GM19328 (cell line): ENCODE measurements around the gene MAP6.
"Not testable (repeated sequence)": the region's sequence is repeated elsewhere in the genome, so short reads cannot be mapped to it uniquely, and the experiment has no call there.

ENCODE experiments used
- ATAC-seq: cut with Tn5 transposase; IDR thresholded peaks from one replicate; pipeline ENCODE4 v1.9.1; 2021; ENCODE audit warnings: mild to moderate bottlenecking, moderate library complexity; ENCODE audit not compliant: unreplicated experiment

Gene MAP6

DNA sequence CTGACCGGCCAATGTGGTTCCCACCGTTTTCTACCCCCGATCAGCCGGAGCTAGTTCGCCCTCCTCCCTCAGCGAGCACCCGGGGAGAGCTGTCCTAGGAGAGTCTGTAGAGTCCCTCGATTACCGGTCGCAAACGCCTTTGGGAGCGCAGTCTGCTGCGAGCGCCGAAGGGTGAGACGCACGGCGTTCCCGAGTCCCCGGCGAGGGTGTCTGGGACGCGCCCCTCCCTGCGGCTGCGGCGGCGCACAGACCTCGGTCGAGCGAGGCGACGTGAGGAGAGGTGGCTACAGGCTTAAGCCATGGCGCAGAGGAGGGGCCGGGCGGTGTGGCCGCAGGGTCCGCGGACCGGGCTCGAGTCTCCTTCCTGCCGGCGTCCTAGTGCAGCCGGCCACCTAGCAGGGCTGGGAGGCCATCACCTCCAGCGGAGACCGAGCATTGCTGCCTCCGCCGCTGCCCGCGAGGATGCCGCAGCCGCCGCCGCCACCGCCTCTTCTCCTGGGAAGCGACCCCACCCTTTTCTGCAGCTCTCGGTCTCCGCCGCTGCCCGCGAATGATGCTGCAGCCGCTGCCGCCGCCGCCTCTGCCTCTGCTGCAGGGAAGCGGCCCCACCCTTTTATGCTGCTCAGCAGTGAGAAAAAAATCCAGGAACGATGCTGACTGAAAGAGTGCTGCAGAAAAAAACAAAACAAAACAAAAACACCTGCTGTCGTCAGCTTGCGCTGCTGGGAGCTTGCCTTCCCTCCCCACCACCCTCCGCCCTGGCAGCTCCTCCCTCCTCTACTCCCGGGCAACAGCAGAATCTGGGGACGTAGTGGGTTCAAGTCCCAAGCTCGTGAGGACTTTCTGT lies at the start of gene MAP6:
TSS of gene MAP6 (minus strand) at position 588 of the 847 bp plus-strand sequence. CDS start 669 bp downstream, outside the sequence.
- no peak for ATAC-seq

DNA sequence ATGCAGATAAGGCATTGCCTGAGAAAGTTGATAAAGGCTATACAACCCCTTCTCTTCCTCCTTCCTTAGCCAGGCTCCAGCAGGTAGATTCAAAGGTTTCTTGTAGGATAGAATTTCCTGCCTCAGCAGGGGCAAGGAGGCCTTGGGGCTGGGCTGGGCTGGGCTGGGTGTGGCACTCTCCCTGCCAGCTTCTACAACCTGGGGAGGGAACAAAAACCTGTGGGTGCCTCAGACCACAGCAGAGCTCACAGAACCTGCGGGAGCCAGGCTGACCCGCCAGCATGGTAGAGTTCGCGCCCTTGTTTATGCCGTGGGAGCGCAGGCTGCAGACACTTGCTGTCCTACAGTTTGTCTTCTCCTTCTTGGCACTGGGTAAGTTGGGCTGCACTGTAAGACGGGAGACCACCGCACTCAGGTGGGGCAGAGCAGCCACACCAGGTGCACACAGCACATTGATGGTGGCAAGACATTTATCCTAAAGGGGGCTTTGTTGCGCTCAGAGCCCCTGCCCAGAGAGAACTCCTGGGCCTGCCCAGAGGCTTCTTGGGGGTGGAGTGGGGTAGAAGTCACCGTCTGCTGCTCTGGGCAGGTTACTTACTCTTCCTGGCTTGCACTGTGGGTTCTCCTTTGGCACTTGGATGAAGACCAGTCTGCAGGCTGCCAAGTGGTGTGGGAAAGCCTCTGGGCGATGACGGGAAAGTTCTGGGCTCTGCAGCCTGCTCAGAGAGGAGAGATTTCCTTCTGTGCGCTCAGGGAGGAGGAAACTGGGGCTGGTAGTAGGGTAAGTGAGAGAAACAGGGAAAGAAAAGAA lies 49.0 kb upstream of the MAP6 start, which contains the start of gene MOGAT2:
TSS of gene MOGAT2 (plus strand) at position 231 of the 811 bp plus-strand sequence. CDS start at position 282, 51 bp downstream.
- ATAC-seq, result no peak

DNA sequence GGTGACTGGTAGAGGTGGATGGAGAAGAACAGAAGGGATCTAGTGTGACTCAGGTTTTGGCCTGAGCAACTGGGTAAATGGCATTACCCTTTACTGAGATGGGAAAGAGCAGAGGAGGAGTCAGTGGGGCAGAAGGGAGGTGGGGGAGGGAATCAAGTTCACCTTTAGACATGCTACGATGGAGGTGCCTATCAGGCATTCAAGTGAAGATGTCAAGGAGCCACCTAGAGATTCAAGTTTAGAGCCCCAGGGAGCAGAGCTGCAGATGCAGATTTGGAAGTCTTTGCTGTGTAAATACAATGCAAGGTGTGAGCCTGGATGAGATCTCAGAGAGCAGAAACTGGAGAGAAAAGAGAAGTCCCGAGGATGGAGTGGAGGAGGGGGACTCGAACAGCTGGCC lies 47.8 kb upstream of the MAP6 start:
- ATAC-seq, result no peak

DNA sequence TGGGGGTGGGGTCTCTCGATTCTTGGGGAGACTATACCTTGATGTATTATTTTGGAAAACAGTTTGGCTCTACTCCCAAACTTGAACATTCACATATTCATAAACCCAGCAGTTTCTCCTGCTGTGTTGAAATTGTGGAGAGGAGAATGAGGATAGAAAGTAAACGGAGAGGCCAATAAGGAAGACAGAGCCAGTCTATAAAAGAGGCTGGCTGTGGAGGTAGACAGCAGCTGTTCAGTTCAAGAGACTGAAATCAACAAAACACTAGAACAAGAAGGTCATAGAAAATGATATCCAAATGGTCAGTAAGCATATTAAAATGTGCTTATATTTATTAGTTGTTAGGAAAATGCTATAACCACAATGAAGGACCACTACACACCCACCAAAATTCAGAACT lies 46.9 kb upstream of the MAP6 start:
- no peak for ATAC-seq

DNA sequence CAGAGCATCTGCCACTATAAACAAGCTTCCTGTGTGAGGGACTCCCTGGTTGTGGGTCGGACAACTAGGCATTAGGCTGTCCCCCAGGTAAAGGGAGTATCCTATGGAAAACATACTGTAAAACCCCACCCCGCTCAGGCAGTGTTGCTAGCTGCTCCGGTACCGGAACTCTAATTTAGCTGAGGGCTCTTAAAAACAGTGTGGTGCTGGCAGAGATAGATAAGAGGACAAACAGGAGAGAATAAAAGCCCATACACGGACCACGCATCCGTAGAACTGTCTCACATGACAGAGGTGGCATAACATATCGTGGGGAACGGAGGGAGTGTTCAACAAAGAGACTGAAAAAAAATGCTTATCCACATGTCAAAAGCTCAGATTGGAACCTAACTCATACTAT lies 45.4 kb upstream of the MAP6 start:
- no peak for ATAC-seq

DNA sequence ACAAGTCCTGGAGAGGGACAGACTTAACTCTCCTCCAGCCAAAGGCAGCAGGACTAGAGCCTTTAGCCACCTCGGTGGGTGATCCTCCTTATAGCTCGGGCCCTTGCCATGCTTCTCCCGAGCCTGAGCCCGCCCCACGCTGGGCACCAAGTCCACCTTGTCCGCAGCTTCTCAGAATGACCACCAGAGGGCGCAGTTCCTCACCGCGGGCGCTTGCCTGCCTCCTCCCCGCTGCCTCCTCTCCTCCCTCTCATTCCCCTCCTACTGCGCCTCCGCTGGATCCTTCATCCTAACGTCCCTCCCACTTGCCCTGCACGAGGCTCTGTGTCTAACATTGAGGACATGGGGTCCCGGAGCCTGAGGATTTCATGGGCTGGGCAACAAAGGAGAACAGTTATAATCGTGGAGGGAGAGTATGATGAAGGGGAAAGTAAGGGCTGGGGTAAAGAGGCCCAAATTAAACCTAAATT lies 37.5 kb upstream of the MAP6 start:
- no peak for ATAC-seq

DNA sequence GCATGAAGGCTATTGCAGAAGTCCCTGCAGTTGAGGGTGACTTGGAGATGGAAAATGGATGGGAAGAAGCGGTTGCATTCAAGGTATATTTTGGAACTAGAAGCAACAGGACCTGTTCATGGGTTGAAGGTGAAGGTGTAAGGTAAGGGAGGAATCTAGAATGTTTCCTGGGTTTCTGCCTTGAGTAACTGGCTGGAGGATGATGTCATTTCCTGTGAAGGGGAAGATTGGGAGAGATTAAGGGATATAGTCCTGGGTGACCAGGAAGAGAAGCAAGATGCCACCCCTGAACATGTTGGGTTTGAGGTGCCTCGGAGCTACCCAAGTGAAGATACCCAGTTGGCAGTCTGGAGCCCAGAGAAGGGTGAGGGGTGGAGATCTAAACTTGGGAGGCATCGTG lies 36.7 kb upstream of the MAP6 start:
- no peak for ATAC-seq

DNA sequence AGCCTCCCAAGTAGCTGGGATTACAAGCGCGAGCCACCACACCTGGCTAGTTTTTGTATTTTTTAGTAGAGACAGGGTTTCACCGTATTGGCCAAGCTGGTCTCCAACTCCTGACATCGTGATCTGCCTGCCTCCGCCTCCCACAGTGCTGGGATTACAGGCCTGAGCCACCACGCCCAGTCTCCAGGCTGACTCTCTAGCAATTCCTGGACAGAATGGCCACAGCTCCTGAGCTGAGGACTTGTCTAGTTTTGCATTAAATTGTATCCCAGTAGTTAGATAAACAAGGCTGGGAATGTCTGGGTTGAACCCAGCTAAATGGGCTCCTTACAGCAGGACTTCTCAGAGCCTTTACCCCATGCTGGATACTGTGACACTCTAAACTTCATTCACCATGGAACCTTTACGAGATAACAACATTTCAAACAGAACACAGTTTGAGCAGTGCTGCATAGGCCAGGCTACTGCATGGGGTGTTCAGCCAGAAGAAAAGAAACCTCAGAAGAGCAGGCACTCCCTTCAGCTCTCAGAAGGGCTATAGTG lies 34.9 kb upstream of the MAP6 start:
- ATAC-seq, result no peak

DNA sequence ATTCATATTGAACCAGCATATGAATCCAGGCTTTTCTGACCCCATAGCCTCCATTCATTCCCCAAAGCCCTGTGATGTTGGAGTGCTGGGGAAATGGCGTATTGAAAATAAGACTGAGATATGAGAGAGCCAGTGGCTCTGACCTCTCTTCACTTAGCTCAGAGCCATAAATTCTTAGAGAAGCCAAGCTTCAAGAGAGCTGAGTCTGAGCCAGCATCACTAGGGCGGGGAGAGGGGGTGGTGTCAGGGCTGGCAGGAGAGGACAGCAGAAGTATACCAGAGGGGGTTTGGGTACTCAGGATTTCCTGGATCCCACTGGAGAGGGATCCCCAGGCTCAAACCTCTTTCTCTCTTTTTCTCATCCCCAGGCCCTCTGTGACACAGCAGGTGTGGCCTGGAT lies 32.1 kb upstream of the MAP6 start:
- ATAC-seq, result no peak

DNA sequence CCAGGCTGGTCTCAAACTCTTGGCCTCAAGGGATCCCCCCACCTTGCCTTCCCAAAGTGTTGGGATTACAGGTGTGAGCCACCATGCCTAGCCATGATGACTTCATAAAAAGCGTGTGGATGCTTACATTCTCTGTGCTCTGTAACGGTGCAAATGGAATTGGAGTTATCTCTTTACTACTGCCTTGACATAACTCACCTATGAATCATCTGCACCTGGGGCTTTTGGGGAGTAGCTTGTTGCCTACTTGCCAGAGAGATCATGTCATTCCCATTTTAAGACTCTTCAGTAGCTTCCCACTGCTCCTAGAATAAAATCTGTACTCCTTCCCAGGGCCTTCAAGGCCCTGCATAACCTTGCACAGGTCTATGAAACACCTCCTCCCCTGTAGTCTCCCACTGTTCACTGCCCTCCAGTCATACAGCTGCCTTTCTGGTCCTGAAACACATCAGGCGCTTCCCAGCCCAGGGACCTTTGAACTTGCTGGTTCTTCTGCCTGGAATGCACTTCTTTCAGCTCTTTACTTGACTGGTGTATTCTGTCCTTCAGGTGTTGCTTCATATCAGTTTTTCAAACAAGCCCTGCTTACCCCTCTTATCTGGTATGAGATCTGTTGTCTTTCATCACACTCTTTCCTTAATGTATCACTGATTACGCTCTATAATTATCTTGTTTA lies 29.2 kb upstream of the MAP6 start:
- no peak for ATAC-seq

DNA sequence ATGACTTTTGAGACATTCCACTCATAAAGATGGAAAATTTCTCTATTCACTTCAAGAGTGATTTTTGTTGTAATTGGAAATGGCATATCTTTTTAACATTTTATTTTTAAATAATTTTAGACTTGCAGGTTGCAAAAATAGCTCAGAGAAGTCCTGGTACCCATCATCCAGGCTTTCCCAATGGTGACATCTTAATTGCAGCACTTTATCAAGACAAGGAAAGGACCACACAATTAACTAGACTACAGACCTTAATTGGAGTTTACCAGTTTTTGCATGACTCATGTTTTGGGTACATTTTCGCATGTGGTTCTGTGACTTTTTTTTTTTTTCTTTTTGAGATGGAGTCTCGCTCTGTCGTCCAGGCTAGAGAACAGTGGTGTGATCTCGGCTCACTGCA lies 23.0 kb upstream of the MAP6 start:
- ATAC-seq, result no peak

DNA sequence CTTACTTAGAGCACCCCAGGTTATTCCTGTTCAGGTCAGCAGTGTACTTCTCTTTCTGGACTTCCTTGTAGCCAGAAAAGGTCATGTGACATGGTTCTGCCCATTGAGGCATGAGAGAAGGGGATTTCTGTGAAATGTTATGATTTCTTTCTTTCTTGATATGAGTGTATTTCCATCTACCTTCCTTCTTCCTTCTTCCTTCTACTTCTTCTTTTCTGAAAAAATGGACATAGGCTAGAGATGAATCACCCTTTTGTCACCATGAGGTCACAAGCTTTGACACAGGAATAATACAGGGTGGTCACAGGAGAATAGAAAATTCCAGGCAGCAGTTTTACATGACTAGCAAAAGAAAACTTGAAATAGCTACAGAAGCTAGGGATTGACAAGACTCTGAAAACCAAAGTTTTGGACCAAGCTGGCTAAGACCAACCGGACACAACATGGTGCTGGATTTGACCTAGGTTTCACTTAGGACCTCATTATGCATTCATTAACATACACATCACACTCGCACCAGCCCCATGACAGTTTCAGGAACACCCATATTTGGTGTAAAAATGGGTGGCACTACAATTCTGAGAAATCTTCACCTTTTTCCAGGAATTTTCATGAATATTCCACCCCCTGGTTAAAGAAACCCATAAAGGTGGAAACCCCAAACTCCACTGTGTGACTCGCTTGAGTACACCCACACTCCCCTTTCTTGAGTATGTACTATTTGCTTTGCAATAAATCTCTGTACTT lies 21.2 kb upstream of the MAP6 start:
- no peak for ATAC-seq

DNA sequence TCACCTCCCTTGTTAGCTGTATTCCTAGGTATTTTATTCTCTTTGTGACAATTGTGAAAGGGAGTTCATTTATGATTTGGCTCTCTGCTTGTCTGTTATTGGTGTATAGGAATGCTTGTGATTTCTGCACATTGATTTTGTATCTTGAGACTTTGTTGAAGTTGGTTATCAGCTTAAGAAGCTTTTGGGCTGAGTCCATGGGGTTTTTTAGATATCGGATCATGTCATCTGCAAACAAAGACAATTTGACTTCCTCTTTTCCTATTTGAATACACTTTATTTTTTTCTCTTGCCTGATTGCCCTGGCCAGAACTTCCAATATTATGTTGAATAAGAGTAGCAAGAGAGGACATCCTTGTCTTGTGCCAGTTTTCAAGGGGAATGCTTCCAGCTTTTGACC lies 15.0 kb upstream of the MAP6 start:
- ATAC-seq, result not testable (repeated sequence)

DNA sequence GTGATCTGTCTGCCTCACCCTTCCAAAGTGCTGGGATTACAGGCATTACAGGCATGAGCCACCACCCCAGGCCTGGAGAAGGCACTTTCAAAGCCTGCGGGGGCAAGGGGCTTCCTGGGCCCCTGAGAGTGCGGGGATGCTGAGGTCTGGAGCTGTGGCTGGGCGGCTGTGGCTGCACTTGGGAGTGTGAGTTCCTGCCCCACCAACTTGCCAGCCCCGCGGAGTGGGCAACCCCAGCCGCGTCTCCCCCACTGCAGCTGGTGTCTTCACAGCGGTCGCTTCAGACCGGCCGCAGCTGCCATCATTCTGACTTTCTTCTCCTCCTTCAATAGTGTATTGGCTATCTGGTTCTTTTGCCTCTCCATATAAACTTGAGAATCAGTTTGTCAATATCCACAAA lies 10.7 kb upstream of the MAP6 start:
- ATAC-seq, result no peak

DNA sequence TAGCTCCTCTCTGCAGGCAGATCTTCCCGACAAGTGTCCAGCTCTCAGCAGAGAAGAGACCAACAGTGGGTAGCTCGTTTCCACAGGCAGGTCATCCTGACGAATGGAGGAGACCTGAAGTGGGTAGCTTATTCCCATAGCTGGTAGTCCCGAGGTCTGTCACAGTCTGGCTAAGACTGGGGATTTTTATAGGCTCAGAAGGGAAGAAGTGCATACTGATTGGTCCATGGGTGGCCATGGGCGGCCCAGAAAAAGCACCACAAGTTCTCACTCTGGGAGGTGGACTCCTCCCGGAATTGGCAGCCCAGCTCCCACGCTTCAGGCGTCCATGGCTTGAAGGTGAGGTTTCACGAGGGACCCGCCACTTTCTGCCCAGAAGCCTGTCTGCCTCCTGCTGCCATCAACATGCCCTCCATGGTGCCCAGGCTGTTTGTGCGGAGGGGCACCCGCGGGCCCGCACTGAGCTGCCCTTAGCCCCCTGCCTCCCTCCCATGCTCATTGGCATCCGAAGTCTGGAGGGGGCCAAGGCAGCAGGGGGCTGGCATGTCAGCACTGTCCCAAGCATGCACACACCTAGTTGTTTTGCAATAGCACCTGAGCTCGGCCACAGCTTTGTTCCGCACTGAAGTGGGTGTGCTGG lies 9.9 kb upstream of the MAP6 start:
- ATAC-seq, result no peak

DNA sequence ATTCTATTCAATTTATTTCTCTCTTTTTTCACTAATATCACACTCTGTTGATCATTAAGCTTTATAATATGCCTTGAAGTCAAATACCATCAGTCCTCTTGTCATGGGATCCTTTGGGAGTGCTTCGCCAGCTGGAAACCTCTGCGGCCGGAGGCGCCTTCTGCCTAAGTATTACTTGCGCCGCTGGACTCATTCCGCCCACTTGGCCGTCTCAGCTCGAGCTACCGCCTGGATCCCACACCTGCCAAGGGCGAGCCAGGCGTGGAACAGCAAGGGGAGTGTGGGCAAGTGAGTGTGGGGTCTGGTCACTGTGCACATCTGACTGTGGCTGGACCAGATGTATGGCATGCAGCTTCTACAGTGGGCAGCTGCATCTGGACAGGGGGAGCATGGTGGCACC lies 9.1 kb upstream of the MAP6 start:
- no peak for ATAC-seq

DNA sequence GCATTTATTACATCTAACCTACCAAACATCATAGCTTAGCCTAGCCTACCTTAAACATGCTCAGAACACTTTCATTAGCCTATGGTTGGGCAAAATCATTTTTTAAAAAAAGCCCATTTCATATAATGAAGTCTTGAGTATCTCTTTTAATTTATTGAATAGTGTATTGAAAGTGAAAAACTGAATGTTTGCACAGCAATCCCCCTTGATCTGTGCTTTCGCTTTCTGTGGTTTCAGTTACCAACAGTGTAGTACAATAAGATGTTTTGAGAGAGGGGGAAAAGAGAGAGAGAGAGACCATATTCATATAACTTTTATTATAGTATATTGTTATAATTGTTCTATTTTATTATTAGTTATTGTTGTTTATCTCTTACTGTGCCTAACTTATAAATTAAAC lies 8.4 kb upstream of the MAP6 start:
- ATAC-seq, result no peak

DNA sequence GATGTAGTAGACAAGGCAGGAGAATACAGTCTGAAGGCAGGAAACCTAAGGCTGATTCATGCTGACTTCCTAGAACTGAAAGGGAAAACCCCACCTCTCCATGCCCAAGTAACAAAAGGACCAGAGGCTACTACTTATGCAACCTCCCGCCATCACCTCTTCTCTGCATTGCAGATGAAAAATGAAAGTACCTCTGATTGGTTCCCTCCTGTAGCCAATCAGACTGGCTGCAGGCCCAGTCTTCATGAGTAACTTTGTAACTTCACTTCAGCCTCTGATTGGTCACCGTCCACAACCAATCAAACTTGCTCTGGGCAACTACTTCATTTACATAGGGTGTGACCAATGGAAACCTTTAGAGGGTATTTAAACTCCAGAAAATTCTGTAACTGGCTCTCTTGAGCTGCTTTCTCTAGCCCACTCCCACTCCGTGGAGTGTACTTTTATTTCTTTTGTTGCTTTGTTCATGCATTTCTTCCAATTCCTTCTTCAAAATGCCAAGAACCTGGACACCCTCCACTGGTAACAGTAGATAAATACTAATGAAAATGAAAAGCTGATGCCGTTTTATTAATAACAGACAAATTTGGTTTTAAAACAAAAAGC lies 5.2 kb upstream of the MAP6 start:
- ATAC-seq, result no peak

DNA sequence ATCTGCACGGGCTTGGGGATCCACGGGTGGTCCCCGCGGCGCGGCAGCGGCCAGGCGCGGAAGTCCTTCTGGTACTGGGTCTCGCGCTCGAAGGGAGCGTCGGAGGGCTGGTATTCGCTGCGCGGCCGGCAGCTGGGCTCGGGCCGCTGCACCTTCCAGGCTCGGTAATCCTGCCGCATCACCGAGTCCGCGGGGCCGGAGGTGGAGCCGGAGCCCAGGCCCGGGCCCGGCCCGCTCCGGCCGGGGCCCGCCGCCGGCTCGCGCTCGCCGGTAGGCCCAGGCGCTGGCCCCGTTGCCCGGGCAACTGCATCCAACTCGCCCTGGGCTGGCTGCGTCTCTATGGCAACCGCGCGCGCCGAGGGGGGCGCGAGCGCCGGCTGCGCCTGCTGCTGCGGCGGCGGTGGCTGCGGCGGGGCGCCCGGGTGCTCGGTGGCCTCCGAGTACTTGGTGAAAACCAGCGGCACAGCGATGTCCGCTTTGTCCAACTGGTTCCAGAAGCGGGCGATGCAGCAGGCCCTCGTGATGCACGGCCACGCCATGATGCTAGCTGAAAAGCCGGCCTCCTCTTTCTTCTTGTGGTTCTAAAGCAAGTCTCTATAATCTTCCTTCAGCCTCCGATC lies 897 bp downstream of the MAP6 start:
- ATAC-seq, result no peak
